NCI-H1048 (cell line): ENCODE results near the gene SLC2A4RG.
"Not testable (repeated sequence)": the region's sequence is repeated elsewhere in the genome, so short reads cannot be mapped to it uniquely, and the experiment has no call there.

Experiments
- DNase-seq: peaks from one replicate; lab custom pipeline; 2025; lab: John Stamatoyannopoulos, UW

SLC2A4RG gene

DNA sequence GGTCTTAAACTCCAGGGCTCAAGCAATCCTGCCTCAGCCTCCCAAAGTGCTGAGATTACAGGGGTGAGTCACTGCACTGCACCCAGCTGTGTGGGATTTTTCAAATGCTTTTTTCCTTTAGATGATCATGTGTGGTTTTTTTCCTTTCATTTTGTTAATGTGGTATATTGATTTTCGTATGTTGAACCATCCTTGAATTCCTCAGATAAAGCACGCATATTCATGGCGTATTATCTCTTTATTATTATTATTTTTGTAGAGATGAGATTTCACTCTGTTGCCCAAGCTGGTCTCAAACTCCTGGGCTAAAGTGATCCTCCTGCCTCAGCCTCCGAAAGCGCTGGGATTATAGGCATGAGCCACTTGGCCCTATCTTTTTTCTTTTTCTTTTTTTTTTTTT, 24.7 kb upstream of the SLC2A4RG start:
- no peak for DNase-seq

DNA sequence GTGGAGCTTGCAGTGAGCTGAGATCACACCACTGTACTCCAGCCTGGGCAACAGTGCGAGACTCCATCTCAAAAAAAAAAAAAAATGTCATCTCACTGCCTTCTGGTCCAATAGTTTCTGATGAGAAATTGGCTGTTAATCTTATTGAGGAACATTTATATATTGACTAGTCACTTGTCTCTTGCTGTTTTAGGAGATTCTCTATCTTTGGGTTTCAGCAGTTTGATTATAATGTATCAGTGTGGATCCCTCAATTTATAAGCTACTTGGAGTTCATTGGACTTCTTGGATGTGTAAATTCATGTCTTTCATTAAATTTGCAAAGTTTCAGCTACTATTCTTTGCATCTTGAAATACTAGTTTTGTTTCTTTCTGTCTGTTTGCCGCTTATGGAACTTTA, 20.6 kb upstream of the SLC2A4RG start:
- DNase-seq: no peak

DNA sequence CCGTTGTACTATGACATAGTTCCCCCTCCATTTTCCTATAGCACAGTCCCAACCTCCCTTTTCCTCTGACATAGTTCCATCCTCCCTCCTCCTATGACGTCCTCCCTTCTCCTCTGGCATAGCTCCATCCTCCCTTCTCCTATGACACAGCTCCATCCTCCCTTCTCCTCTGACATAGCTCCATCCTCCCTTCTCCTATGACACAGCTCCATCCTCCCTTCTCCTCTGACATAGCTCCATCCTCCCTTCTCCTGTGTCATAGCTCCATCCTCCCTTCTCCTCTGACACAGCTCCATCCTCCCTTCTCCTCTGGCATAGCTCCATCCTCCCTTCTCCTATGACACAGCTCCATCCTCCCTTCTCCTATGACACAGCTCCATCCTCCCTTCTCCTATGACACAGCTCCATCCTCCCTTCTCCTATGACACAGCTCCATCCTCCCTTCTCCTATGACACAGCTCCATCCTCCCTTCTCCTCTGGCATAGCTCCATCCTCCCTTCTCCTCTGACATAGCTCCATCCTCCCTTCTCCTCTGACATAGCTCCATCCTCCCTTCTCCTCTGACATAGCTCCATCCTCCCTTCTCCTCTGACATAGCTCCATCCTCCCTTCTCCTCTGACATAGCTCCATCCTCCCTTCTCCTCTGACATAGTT, 16.5 kb upstream of the SLC2A4RG start:
- DNase-seq: not testable (repeated sequence)

DNA sequence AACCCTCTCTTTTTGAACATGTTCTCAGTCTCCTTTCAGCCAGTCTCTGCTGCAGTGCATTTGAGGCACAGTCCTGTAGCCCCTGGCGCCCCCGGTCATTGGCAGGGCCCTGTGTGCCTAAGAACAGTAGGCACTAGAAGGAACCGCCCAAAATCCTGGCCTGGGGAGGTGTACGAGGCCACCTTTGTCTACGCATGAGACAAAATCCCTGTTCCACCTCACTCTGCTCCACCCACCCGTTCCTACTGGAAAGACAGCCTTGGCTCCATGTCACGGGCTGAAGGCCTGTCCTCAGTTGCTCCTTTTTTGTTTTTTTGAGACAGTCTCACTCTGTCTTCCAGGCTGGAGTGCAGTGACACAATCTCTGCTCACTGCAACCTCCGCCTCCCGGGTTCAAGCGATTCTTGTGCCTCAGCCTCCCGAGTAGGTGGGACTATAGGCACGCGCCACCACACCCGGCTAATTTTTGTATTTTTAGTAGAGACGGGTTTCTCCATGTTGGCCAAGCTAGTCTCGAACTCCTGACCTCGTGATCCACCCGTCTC, 9.3 kb upstream of the SLC2A4RG start:
- not testable (repeated sequence) for DNase-seq

DNA sequence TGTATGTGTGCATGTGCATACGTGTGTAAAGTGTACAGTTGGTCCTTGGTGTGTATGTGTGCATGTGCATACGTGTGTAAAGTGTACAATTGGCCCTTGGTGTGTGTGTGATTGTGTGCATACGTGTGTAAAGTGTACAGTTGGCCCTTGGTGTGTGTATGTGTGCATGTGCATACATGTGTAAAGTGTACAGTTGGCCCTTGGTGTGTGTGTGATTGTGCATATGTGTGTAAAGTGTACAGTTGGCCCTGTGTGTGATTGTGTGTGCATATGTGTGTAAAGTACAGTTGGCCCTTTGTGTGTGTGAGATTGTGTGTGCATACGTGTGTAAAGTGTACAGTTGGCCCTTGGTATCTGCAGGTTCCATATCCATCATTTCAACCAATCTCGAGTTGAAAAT, 8.2 kb upstream of the SLC2A4RG start:
- DNase-seq: no peak

DNA sequence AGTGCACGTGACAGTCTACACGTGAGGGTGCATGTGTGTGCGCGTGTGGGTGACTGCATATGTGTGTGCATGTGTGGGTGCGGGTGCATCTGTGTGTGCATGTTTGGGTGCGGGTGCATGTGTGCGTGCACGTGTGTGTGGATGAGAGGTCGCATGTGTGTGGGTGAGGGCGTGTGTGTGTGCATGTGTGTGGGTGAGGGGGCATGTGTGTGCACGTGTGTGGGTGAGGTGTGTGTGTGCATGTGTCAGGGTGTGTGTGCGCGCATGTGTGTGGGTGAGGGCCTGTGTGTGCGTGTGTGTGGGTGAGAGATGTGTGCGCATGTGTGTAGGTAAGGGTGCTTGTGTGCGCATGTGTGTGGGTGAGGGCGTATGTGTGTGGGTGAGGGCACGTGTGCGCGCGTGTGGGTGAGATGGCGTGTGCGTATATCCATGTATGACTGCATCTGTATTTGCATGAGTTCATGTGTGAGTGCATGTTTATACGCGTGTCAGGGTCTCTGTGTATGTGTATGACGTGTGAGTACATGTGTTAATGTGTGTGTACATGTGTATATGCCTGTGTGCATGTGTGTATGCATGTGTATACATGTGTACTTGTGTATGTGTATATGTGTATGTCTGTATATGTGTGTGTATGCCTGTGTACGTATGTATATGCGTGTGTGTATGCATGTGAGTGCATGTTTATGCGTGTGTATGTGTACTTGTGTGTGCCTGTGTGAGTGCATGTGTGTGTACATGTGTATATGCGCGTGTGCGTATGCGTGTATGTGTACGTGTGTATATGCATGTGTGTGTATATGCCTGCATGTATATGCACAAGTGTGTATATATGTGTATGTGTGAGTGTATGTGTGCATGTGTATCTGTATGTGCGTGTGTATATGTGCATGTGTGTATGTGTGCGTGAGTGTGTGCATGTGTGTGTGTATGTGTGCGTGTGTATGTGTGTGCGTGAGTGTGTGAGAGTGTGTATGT, 7.2 kb upstream of the SLC2A4RG start:
- DNase-seq: no peak

DNA sequence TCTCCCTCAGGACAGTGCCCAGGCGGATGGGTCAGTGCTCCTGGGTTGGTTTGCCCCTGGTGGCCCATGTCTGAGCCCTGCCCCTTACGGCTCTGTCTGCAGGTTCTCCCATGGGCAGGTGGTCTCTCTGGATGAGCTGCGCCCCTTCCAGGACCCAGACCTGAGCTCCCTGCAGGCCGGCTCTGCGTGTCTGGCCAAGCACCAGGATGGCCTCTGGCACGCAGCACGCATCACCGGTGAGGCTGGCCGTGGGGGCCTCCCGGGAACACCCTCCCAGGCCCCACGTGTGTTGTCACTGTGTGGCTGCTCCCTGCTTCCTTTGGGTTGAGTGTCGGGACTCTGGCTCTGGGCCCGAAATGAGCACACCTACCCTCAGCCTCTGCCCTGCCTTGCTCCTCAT, 6.5 kb upstream of the SLC2A4RG start:
- no peak for DNase-seq

DNA sequence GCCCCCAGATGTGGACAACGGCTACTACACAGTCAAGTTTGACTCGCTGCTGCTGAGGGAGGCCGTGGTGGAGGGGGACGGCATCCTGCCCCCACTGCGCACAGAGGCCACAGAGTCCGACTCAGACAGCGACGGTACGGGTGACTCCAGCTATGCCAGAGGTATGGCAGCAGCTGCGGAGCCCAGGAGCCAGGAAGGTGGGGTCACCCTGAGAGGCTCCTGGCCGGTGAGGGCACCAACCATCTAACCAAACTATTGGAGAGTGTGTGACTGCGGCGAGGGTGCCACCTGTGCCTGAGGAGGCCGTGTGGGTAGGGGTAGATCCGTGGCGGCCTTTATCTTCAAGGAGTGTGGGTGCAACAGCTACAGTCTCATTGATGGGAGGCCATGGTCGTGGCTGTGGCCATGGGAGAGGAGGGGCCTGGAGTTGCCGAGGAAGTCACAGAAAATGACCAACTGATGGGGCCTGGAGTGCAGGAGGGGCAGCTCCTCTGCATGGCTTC, 5.9 kb upstream of the SLC2A4RG start:
- DNase-seq: no peak

DNA sequence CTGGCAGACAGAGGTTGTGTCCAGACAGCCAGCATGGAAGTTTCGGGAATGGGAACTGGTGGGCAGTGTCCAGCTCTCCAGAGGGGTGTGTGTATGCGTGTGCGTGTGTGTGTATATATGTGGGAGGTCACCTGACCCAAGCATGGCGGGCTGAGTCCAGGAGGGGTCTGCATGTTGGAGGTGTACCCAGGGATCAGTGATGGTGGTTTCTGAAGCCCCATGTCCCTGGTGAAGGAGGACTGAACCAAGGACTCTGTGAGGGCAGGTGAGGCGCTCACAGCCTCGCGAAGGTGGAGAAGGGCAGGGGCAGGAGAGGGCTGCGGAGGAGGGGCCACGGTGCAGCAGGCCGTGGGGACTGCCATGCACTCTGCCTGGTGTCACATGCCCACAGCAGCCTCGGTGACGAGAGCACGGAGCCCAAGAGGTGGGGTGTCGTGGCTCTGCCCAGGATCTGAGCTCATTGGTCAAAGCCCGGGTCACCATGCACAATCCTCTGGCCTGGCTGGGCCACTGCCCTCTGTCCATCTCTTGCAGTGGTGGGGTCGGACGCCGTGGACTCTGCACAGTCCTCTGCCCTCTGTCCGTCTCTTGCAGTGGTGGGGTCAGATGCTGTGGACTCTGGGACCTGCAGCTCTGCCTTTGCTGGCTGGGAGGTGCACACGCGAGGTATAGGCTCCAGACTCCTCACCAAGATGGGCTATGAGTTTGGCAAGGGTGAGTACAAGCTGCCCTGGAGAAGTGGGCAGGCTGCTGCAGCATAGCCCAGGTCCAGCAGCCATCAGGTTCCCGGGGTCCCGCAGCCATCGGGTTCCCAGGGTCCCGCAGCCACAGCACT, 5.2 kb upstream of the SLC2A4RG start:
- DNase-seq: no peak

DNA sequence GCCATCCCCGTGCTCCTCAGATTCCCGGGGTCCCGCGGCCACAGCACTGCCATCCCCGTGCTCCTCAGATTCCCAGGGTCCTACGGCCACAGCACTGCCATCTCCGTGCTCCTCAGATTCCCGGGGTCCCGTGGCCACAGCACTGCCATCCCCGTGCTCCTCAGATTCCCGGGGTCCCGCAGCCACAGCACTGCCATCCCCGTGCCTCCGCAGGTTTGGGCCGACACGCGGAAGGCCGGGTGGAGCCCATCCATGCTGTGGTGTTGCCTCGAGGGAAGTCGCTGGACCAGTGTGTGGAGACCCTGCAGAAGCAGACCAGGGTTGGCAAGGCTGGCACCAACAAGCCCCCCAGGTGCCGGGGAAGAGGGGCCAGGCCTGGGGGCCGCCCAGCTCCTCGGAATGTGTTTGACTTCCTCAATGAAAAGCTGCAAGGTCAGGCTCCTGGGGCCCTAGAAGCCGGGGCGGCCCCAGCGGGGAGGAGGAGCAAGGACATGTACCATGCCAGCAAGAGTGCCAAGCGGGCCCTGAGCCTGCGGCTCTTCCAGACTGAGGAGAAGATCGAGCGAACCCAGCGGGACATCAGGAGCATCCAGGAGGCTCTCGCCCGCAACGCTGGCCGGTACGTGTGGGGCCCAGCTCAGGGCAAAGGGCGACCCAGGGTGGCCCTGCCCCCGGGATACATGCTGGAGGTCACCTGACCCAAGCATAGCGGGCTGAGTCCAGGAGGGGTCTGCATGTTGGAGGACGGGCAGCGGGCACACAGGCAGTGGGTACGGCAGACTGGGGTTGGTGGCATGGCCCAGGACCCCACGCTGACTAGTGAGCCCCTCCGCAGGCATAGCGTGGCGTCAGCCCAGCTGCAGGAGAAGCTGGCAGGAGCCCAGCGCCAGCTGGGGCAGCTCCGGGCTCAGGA, 4.4 kb upstream of the SLC2A4RG start:
- DNase-seq: no peak

DNA sequence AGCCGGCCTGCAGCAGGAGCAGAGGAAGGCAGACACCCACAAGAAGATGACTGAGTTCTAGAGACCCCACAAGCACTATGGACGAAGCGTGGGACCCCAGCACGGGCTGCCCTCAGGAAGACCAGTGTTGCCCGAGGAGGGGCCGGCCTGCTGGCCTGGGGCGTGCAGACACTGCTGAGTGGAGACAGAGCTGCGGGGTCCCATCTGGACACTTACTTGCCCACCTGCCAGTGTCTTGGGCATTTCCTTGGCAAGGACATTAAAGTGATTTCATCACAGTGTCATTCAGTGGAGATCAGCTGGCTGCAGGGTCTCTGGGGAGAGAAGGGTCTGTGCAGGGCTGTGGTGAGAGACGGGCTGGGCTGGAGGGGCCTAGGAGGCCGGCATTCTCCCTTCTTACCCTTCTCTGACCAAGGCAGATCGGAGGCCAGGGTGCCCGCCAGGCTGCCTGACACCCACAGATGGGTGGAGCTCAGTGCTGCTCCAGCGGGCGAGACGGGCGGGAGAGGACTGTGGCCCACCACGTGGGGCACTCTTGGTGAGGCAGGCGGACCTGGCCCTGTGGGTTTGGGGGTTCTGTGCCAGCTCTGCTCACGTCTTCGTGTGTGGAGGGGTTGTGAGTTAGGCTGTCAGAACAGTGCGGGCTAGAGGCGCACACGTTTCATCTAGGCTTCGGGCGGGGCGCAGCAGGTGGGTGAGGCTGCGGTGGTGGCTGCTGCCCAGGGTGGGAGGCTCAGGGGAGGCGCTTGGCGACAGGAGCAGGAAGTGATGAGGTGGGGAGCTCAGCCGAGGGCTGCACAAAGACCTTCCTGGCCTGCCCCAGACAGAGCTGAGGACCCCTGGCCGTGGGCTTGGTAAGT, 3.5 kb upstream of the SLC2A4RG start, which contains the start of gene LIME1:
LIME1 (plus strand) TSS at position 806 of the 860 bp plus-strand sequence. CDS start 886 bp downstream, outside the sequence.
- DNase-seq: no peak

DNA sequence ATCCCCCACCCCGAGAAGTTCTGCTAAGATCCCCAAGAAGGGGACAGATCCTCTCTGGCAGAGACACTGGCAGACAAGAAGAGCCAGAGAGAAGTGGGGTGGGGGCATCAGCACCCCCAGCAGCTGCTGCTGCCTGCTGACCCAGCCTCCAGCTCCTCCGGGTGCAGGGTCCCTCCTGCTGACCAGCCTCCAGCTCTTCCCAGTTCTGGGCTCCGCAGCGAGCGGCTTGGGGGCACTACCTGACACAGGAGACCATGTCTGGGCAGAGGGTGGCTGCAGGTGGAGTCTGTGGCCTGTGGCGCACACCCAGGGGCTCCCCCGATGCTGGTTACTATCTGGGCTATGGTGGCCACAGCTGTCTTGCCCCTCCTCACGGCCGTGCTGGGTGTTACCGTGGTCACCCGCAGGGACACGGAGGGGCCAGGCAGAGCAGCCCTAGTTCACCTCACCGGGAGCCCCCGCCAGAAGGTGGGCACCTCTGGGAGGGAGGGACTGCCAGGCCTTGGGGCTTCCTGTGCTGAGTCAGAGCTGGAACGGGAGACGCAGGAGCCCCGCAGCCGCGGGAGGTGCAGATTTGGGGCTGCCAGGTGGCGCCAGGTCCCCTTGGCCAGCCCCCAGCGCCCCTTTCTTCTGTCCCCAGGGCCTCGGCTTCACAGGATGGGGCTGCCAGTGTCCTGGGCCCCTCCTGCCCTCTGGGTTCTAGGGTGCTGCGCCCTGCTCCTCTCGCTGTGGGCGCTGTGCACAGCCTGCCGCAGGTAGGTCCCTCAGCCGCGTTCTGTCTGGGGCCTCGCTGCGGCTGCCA, 2.5 kb upstream of the SLC2A4RG start:
- no peak for DNase-seq

DNA sequence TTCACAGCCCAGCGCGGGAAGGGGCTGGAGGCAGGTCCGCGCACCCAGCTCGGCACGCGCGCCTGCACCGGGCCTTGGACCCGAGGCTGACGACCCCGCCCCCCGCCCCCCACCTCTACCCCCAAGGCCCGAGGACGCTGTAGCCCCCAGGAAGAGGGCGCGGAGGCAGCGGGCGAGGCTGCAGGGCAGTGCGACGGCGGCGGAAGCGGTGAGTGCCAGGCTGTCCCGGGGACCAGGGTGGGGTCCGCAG, 2.0 kb upstream of the SLC2A4RG start:
- no peak for DNase-seq

DNA sequence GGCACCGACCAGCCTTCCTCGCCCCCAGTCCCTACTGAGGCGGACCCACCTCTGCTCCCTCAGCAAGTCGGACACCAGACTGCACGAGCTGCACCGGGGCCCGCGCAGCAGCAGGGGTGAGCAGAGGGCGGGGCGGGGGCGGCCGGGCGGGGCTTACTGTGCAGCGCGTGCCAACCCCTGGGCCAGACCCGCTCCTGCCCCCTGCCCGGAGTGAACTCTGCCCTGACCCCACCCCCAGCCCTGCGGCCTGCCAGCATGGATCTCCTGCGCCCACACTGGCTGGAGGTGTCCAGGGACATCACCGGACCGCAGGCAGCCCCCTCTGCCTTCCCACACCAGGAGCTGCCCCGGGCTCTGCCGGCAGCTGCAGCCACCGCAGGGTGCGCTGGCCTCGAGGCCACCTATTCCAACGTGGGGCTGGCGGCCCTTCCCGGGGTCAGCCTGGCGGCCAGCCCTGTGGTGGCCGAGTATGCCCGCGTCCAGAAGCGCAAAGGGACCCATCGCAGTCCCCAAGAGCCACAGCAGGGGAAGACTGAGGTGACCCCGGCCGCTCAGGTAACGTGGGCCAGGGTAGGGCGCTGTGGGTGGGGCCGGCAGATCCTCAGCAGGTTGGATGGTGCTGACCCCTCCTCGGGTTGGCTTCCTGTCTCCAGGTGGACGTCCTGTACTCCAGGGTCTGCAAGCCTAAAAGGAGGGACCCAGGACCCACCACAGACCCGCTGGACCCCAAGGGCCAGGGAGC, 1.5 kb upstream of the SLC2A4RG start:
- no peak for DNase-seq

DNA sequence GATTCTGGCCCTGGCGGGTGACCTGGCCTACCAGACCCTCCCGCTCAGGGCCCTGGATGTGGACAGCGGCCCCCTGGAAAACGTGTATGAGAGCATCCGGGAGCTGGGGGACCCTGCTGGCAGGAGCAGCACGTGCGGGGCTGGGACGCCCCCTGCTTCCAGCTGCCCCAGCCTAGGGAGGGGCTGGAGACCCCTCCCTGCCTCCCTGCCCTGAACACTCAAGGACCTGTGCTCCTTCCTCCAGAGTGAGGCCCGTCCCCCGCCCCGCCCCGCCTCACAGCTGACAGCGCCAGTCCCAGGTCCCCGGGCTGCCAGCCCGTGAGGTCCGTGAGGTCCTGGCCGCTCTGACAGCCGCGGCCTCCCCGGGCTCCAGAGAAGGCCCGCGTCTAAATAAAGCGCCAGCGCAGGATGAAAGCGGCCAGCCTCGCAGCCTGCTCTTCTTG, 868 bp upstream of the SLC2A4RG start:
- no peak for DNase-seq

DNA sequence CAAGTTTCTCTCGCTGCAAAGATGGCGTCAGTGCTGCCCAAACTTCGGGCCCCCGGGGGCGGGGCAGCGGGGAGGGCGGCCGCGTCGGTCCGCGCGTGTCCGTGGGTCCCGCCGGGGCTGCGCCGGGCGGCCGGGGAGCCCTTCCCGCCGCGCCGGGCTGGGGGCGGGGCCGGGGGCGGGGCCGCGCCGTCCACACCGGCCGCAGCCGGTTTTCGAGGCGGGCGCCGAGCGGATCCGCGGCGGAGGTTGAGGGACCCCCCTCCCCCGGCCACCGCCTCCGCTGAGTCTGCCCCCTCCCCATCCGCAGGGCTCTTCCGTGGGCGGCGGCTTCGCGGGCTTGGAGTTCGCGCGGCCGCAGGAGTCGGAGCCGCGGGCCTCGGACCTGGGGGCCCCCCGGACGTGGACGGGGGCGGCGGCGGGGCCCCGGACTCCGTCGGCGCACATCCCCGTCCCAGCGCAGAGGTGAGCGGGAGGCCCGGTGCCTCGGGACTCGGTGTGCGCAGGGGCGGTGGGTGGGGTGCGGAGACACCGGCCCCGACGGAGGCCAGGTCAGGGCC, 572 bp downstream of the SLC2A4RG start:
- no peak for DNase-seq

DNA sequence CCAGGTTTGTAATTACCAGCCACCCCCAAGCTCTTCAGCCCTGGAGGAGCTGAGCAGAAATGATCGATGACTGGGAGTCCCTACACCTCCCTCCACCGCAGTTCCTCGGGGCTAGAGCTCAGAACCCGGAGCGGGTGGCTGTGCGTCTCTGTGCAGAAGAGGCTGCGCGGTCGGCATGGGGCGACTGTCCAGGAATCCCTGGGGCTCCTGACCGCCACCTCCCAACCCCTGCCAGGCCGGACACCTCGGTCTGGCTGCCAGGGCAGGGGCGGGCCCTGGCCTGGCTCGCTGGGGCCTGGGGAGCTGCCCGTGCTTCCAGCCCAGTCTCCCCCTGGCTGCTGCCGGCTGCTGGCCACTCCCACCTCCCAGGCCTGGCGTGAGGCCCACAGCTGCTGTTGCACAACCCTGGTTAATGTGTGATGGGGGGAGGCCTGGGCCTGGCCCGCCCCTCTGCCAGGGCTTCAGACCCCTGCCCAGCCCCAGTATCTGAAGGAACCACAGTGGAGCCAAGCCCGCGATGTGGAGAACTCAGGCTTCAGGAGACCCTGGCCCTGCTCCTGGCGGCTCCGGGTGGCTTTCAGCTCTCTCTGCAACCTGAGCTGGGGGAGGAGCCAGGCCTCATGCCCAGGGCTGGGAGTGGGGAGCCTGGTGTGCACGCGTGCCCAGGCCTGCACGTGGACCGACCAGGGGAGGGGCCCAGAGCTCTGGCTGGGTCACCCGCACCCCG, 1.2 kb downstream of the SLC2A4RG start:
- DNase-seq: peak; percentile 48

DNA sequence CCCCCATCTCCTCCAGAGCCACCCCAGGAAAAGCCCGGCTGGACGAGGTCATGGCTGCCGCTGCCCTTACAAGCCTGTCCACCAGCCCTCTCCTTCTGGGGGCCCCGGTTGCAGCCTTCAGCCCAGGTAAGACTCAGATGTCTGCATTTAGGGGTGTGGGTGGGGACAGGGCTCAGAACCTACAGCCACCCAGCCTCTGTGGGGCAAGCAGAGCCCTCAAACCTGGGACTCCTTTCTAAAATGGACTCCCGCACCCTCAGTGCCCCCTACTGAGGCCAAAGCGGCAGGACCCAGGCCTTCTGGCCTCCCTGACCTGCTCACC, 1.7 kb downstream of the SLC2A4RG start:
- no peak for DNase-seq
